ENCODE results near the gene DGKB. TPM values are rescaled to one million over a fixed set of nuclear protein-coding genes. Genes with fewer than 3 reads are reported as not detected.

Gene DGKB
- total RNA-seq, 6 experiments from 2014 or later: 0.23 to 0.76 (median 0.61) TPM

GRCh38 chr7:14821757-14822480 lies 80.6 kb downstream of the DGKB start:
- TF ChIP-seq CTCF (IDR thresholded peaks at IDR 0.05): no peak
- H3K9me3 Mint-ChIP-seq: no peaks in the 10 kb centered on the region
- DNase-seq: peak; percentile 58
- no peaks in the 10 kb centered on the region; the same call in 1 of the 2 replicates for H3K27me3 Mint-ChIP-seq (ENCODE audit: insufficient read depth)
- H3K4me3 Mint-ChIP-seq: peak overlapping the region; percentile 76
- H3K4me1 Mint-ChIP-seq (ENCODE audit: low read depth): peaks cover 27% of the 10 kb centered on the region
- no peaks in the 10 kb centered on the region for H3K36me3 Mint-ChIP-seq (ENCODE audit: low read depth)
- peak overlapping the region; percentile 77 for H3K27ac Mint-ChIP-seq

- H3K4me1 Mint-ChIP-seq (ENCODE audit: low read depth): peaks cover 33% of the 10 kb centered on the region
- no peak for DNase-seq
- H3K4me3 Mint-ChIP-seq: no peak overlapping the region
- TF ChIP-seq CTCF (IDR thresholded peaks at IDR 0.05): no peak
- H3K27ac Mint-ChIP-seq: no peak overlapping the region
- H3K36me3 Mint-ChIP-seq (ENCODE audit: low read depth): no peaks in the 10 kb centered on the region
- no peaks in the 10 kb centered on the region for H3K9me3 Mint-ChIP-seq
- no peaks in the 10 kb centered on the region; the same call in 1 of the 2 replicates for H3K27me3 Mint-ChIP-seq (ENCODE audit: insufficient read depth)
Measured at GRCh38 chr7:14818871-14819270, 83.7 kb downstream of the DGKB start.

GRCh38 chr7:14817829-14818614 lies 84.5 kb downstream of the DGKB start:
- Mint-ChIP-seq H3K4me1 (ENCODE audit: low read depth) (peaks cover 29% of the 10 kb centered on the region), H3K27me3 (ENCODE audit: insufficient read depth) (no peaks in the 10 kb centered on the region; the same call in 1 of the 2 replicates), H3K9me3 (no peaks in the 10 kb centered on the region)

GRCh38 chr7:14807507-14807906 lies 95.0 kb downstream of the DGKB start:
- H3K36me3 Mint-ChIP-seq (ENCODE audit: low read depth): no peaks in the 10 kb centered on the region
- no peaks in the 10 kb centered on the region for H3K9me3 Mint-ChIP-seq
- H3K27ac Mint-ChIP-seq: peak overlapping the region; percentile 69; the same call in 1 of the 2 replicates
- H3K27me3 Mint-ChIP-seq (ENCODE audit: insufficient read depth): no peaks in the 10 kb centered on the region
- H3K4me1 Mint-ChIP-seq (ENCODE audit: low read depth): peaks cover 23% of the 10 kb centered on the region
- H3K4me3 Mint-ChIP-seq: peak overlapping the region; percentile 67
- no peak for TF ChIP-seq CTCF (IDR thresholded peaks at IDR 0.05)
- DNase-seq: no peak

More at GRCh38 chr7:14817829-14818614, 84.5 kb downstream of the DGKB start:
- no peak overlapping the region for H3K27ac Mint-ChIP-seq
- no peak overlapping the region for H3K4me3 Mint-ChIP-seq
- TF ChIP-seq CTCF (IDR thresholded peaks at IDR 0.05): no peak
- H3K36me3 Mint-ChIP-seq (ENCODE audit: low read depth): no peaks in the 10 kb centered on the region
- DNase-seq: no peak

- TF ChIP-seq CTCF (IDR thresholded peaks at IDR 0.05): no peak
- peak; percentile 39 for DNase-seq
- H3K27me3 Mint-ChIP-seq (ENCODE audit: insufficient read depth): no peaks in the 10 kb centered on the region
- H3K4me3 Mint-ChIP-seq: peak overlapping the region; percentile 34
- H3K9me3 Mint-ChIP-seq: no peaks in the 10 kb centered on the region
- H3K36me3 Mint-ChIP-seq (ENCODE audit: low read depth): no peaks in the 10 kb centered on the region
- peak overlapping the region; percentile 65 for H3K27ac Mint-ChIP-seq
- peaks cover 21% of the 10 kb centered on the region for H3K4me1 Mint-ChIP-seq (ENCODE audit: low read depth)
Measured at GRCh38 chr7:14806891-14807290, 95.7 kb downstream of the DGKB start.
